NB4 (cell line): ENCODE results near the gene ADAM17.

Experiments
- CTCF ChIP-seq: IDR thresholded peaks from one replicate; pipeline ENCODE4 v1.5.1; 2012; ENCODE audit warnings: low read depth, low read length
- POLR2A ChIP-seq: IDR thresholded peaks from 2 replicates; pipeline ENCODE4 v1.6.1; 2011; ENCODE audit warnings: mild to moderate bottlenecking; ENCODE audit not compliant: insufficient read length; ENCODE audit errors: extremely low read depth

- TF ChIP-seq CTCF (no peak), POLR2A (no peak)
Measured at GRCh38 chr2:9560628-9561027, 5.0 kb upstream of the ADAM17 start.
